Kidney (tissue), 14 donors: ENCODE results near the gene SNAPC4. TPM values are rescaled to one million over a fixed set of nuclear protein-coding genes. Genes with fewer than 3 reads are reported as not detected.

ENCODE experiments used
- DNase-seq, 5 donors: peaks; one replicate each; pipeline ENCODE4 v3.0.0-alpha.2; 2013 to 2020
- FAIRE-seq: peaks from 2 replicates; lab custom pipeline; 2012; peaks lifted over from hg19 to GRCh38; lab: Jason Lieb, UNC
- H3K27ac ChIP-seq, 2 donors: one replicate each; pipeline ENCODE4 v1.7.0; 2013; ENCODE audit warnings: low read depth in 2 of 2, low read length in 2 of 2, inconsistent platforms in 1 of 2
- H3K27me3 ChIP-seq: one replicate; pipeline ENCODE4 v1.7.1; 2013; ENCODE audit warnings: low read length, inconsistent platforms; ENCODE audit not compliant: control insufficient read depth, insufficient read depth
- H3K36me3 ChIP-seq, 3 donors: one replicate each; pipeline versions ENCODE4 v1.7.0 to v1.7.1; 2013; ENCODE audit warnings: low read length in 3 of 3, control low read depth in 1 of 3, inconsistent platforms in 1 of 3; ENCODE audit not compliant: insufficient read depth in 3 of 3, control insufficient read depth in 2 of 3
- H3K4me1 ChIP-seq, 3 donors: one replicate each; pipeline versions ENCODE4 v1.7.0 to v1.7.1; 2013; ENCODE audit warnings: low read length in 3 of 3, inconsistent platforms in 1 of 3, low read depth in 1 of 3; ENCODE audit not compliant: control insufficient read depth in 2 of 3, insufficient read depth in 2 of 3
- H3K4me3 ChIP-seq, 3 donors: one replicate each; pipeline versions ENCODE4 v1.7.0 to v1.8.1; 2013; ENCODE audit warnings: low read length in 3 of 3, control low read depth in 1 of 3, inconsistent platforms in 1 of 3
- H3K9ac ChIP-seq, 3 donors: one replicate each; pipeline versions ENCODE4 v1.7.0 to v1.7.1; 2013; ENCODE audit warnings: low read length in 3 of 3, control low read depth in 1 of 3, inconsistent platforms in 1 of 3
- H3K9me3 ChIP-seq, 3 donors: one replicate each; pipeline versions ENCODE4 v1.7.0 to v1.7.1; 2013; ENCODE audit warnings: low read length in 3 of 3, control low read depth in 1 of 3, inconsistent platforms in 1 of 3; ENCODE audit not compliant: control insufficient read depth in 2 of 3, insufficient read depth in 1 of 3
- intact Hi-C: fragments of 100-400 bp; cut with DNase I; formaldehyde crosslinking; loops from one replicate; pipeline ENCODE4 v1.11.1; 2022
- polyA plus RNA-seq: library from polyadenylated mRNA; stranded (reverse); fragments of 350-450 nt; fragmentation: Illumina TruSeq; extraction: RNeasy Lipid Tissue Mini Kit (QIAGEN cat#74804); gene quantifications from one replicate; pipeline ENCODE4 v1.2.3, GENCODE V29; 2014; ENCODE audit warnings: low read depth, low replicate concordance; ENCODE audit not compliant: insufficient read depth
- total RNA-seq: library from RNA; stranded (reverse); fragmentation: NEBNext Ultra II Directional; extraction: Animal tissue kit (Norgen Biotek cat#: 25700); gene quantifications from one replicate; pipeline ENCODE4 v1.2.1, GENCODE V29; 2021
- TF ChIP-seq, protein P1 (sequence below): IDR thresholded peaks from 3 replicates; pipeline ENCODE4 v1.5.1; 2012; ENCODE audit warnings: mild to moderate bottlenecking, moderate library complexity, borderline replicate concordance; ENCODE audit not compliant: insufficient read depth; ENCODE audit errors: extremely low read depth
- donor health status: control.
- donor health status: control.
- donor health status: control.
- donor health status: control.
- donor health status: control.
- donor health status: DM: yes; HTN: yes; CAD: no.
- donor health status: Normal renal cell carcinoma (clear cell type).

Gene SNAPC4
- total and polyA plus RNA-seq, 2 donors from 2014 or later, result 3.2 to 11.0 TPM

DNA sequence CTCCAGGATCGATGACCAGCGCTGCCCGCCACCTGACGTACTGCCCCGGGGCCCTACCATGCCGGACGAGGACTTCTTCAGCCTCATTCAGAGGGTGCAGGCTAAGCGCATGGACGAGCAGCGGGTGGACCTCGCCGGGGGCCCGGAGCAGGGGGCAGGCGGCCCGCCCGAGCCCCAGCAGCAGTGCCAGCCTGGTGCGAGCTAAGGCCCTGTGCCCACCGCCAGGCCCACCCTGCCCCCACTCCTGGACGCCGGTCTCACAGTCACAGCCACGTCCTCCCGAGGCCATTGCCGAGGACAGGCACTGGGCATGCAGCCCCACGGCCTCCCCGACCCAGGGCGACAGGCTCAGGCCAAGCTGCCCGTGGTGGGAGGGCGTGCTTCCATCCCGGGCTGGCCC, 42.0 kb downstream of the SNAPC4 start:
- no peak overlapping the region for H3K9ac ChIP-seq
- no peak overlapping the region for H3K4me3 ChIP-seq
- intact Hi-C loops, result no loop called here
- TF ChIP-seq, protein P1, sequence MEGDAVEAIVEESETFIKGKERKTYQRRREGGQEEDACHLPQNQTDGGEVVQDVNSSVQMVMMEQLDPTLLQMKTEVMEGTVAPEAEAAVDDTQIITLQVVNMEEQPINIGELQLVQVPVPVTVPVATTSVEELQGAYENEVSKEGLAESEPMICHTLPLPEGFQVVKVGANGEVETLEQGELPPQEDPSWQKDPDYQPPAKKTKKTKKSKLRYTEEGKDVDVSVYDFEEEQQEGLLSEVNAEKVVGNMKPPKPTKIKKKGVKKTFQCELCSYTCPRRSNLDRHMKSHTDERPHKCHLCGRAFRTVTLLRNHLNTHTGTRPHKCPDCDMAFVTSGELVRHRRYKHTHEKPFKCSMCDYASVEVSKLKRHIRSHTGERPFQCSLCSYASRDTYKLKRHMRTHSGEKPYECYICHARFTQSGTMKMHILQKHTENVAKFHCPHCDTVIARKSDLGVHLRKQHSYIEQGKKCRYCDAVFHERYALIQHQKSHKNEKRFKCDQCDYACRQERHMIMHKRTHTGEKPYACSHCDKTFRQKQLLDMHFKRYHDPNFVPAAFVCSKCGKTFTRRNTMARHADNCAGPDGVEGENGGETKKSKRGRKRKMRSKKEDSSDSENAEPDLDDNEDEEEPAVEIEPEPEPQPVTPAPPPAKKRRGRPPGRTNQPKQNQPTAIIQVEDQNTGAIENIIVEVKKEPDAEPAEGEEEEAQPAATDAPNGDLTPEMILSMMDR, result no peak
- no peaks in the 10 kb centered on the region for H3K36me3 ChIP-seq
- peaks cover 0 to 11% (median 0%) of the 10 kb centered on the region in 3 donors for H3K4me1 ChIP-seq
- DNase-seq (no peak), FAIRE-seq (no peak)
- no peak overlapping the region for H3K27ac ChIP-seq
- H3K9me3 ChIP-seq, result no peaks in the 10 kb centered on the region
- H3K27me3 ChIP-seq, result no peaks in the 10 kb centered on the region

DNA sequence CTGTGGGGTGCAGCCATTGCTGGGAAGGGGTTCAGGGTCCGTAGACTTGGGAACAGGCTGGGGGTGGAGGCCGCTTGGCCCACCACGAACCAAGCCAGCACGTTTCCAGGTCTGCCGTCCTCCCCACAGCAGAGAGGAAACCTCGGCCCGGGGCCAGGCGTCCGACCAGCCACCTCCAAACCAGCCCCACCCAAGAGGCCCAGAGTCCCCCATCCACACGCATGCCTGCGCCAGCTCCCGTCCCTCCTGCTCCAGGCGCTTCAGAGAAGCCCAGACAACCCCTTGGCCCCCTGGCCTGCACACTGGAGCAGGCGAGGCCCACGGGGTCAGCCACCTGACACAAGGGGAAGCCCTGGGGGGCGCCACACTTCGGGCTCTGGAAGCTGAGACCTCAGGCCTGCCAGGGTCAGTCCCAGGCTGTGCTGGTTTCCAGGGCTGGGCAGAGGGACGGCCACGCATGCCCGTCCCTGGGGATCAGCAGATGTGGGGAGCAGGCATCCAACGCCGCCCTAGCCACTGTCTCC, 42.7 kb downstream of the SNAPC4 start:
- TF ChIP-seq, protein P1, result no peak

DNA sequence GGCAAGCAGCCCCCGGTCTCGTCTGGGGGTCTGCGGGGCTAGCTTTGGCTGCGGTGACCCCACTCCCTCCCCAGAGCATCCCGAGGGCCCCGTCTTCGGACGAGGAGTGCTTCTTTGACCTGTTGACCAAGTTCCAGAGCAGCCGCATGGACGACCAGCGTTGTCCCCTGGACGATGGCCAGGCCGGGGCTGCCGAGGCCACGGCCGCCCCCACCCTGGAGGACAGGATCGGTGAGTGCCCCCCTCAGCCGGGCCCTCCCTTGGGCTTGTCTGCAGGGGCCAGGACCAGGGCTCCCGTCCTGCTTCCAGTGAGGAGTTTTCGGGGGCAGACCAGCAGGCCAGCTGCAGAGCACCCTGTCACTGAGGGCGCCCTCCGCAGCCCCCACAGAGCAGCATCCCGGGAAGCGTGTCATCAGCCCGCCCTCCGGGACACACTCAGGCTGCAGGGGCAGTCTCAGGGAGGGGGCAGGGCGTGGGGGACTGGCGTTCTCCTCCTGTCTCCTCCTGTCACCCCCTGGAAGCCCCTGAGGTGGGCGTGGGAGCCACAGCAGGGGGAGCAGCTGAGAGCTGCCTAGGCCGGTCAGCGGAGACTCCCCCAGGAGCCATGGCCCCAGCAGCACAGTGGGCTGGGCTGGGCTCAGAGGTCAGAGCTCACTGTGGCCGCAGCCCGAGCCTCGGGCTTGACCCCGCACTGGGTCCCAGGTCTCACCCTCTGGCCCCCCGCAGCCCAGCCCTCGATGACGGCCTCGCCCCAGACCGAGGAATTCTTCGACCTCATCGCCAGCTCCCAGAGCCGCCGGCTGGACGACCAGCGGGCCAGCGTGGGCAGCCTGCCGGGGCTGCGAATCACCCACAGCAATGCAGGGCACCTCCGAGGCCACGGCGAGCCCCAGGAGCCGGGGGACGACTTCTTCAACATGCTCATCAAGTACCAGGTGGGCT, 44.1 kb downstream of the SNAPC4 start:
- Histone ChIP-seq H3K9me3 (no peaks in the 10 kb centered on the region), H3K4me1 (peaks cover 0 to 8% (median 0%) of the 10 kb centered on the region in 3 donors), H3K36me3 (no peaks in the 10 kb centered on the region), H3K27me3 (no peaks in the 10 kb centered on the region), H3K4me3 (no peak overlapping the region), H3K9ac (no peak overlapping the region), H3K27ac (no peak overlapping the region)
- DNase-seq, result no peak
- intact Hi-C loops, result no loop called here
- TF ChIP-seq, protein P1, result no peak
- no peak for FAIRE-seq

More for the DNA sequence above, 42.7 kb downstream of the SNAPC4 start:
- Histone ChIP-seq H3K27ac (no peak overlapping the region), H3K27me3 (no peaks in the 10 kb centered on the region), H3K4me3 (no peak overlapping the region), H3K9ac (no peak overlapping the region), H3K36me3 (no peaks in the 10 kb centered on the region), H3K4me1 (peaks cover 0 to 8% (median 0%) of the 10 kb centered on the region in 3 donors), H3K9me3 (no peaks in the 10 kb centered on the region)
- intact Hi-C loops, result no loop called here
- no peak for FAIRE-seq
- DNase-seq, result no peak
